SK-N-SH treated with all-trans-retinoic acid at 6 μM for 48 hours (cell line): Measurements from ENCODE around the gene PLCB1.

Experiments
- BACH2 ChIP-seq: fragments of 250-450 bp; sonication (Bioruptor Pico); IDR thresholded peaks from 2 replicates; pipeline ENCODE4 v1.9.0; 2021; ENCODE audit warnings: mild to moderate bottlenecking, borderline replicate concordance
- CREB5 ChIP-seq: fragments of 250-450 bp; sonication (Bioruptor Pico); IDR thresholded peaks from 2 replicates; pipeline ENCODE4 v1.5.1; 2020; ENCODE audit warnings: low read depth, mild to moderate bottlenecking, moderate library complexity
- PATZ1 ChIP-seq: fragments of 250-450 bp; sonication (Bioruptor Pico); IDR thresholded peaks from 2 replicates; pipeline ENCODE4 v1.8.0; 2020; ENCODE audit warnings: mild to moderate bottlenecking, moderate library complexity, borderline replicate concordance
- PPARA ChIP-seq: fragments of 250-450 bp; sonication (Bioruptor Pico); IDR thresholded peaks from 2 replicates; pipeline ENCODE4 v1.5.0; 2020; ENCODE audit warnings: mild to moderate bottlenecking, borderline replicate concordance
- SNAI2 ChIP-seq: fragments of 250-450 bp; sonication (Bioruptor Pico); IDR thresholded peaks from 2 replicates; pipeline ENCODE4 v1.5.0; 2020; ENCODE audit warnings: mild to moderate bottlenecking, moderate library complexity
- TSHZ2 ChIP-seq: fragments of 250-450 bp; sonication (Bioruptor Pico); IDR thresholded peaks from 2 replicates; pipeline ENCODE4 v1.5.0; 2020; ENCODE audit warnings: mild to moderate bottlenecking, moderate library complexity
- ZFP3 ChIP-seq: fragments of 250-450 bp; sonication (Bioruptor Pico); IDR thresholded peaks from 2 replicates; pipeline ENCODE4 v1.5.0; 2020; ENCODE audit warnings: mild to moderate bottlenecking, moderate library complexity
- ZNF565 ChIP-seq: fragments of 450-650 bp; formaldehyde crosslinking; conservative IDR thresholded peaks from 2 replicates; pipeline ENCODE4 v1.5.0; 2020; ENCODE audit warnings: low read depth, mild to moderate bottlenecking, moderate library complexity

GRCh38 chr20:8242827-8243724, 111.0 kb downstream of the PLCB1 start:
- no peak for TF ChIP-seq SNAI2 (CRISPR knock-in tag)
- TF ChIP-seq ZFP3 (CRISPR knock-in tag), result no peak
- no peak for TF ChIP-seq PPARA (CRISPR knock-in tag)
- TF ChIP-seq ZNF565 (CRISPR knock-in tag), result no peak
- no peak for TF ChIP-seq TSHZ2 (CRISPR knock-in tag)
- no peak for TF ChIP-seq BACH2 (CRISPR knock-in tag)
- TF ChIP-seq PATZ1, result no peak
- TF ChIP-seq CREB5 (CRISPR knock-in tag), result no peak
